Amniotic stem cell (primary cell): ENCODE results near the gene ASPRV1.
"Not testable (repeated sequence)": the region's sequence is repeated elsewhere in the genome, so short reads cannot be mapped to it uniquely, and the experiment has no call there.

Source experiments
- DNase-seq: peaks from one replicate; lab custom pipeline; 2025; lab: John Stamatoyannopoulos, UW

The ASPRV1 gene

GRCh38 chr2:69959425-69959824 lies 2.0 kb downstream of the ASPRV1 start:
- DNase-seq: no peak

- DNase-seq: no peak
Observed at GRCh38 chr2:69958480-69958879, 3.0 kb downstream of the ASPRV1 start.

GRCh38 chr2:69957965-69958364 lies 3.5 kb downstream of the ASPRV1 start:
- no peak for DNase-seq

- DNase-seq: no peak
Observed at GRCh38 chr2:69956475-69956979, 4.9 kb downstream of the ASPRV1 start.

GRCh38 chr2:69955029-69955428 lies 6.4 kb downstream of the ASPRV1 start:
- no peak for DNase-seq

GRCh38 chr2:69954084-69954483 lies 7.3 kb downstream of the ASPRV1 start:
- no peak for DNase-seq

GRCh38 chr2:69952336-69953115 lies 8.9 kb downstream of the ASPRV1 start:
- DNase-seq: no peak

- DNase-seq: not testable (repeated sequence)
Observed at GRCh38 chr2:69950671-69951070, 10.8 kb downstream of the ASPRV1 start.

GRCh38 chr2:69950241-69950640 lies 11.2 kb downstream of the ASPRV1 start:
- DNase-seq: no peak

- DNase-seq: no peak
Observed at GRCh38 chr2:69948963-69949645, 12.3 kb downstream of the ASPRV1 start.

GRCh38 chr2:69948032-69948962 lies 13.1 kb downstream of the ASPRV1 start:
- no peak for DNase-seq

- no peak for DNase-seq
Observed at GRCh38 chr2:69947325-69947931, 14.0 kb downstream of the ASPRV1 start.

- DNase-seq: no peak
Observed at GRCh38 chr2:69946351-69947324, 14.8 kb downstream of the ASPRV1 start.

- no peak for DNase-seq
Observed at GRCh38 chr2:69945941-69946340, 15.5 kb downstream of the ASPRV1 start.

- no peak for DNase-seq
Observed at GRCh38 chr2:69945441-69945840, 16.0 kb downstream of the ASPRV1 start.

- DNase-seq: no peak
Observed at GRCh38 chr2:69944756-69945155, 16.7 kb downstream of the ASPRV1 start.

GRCh38 chr2:69943843-69944525 lies 17.4 kb downstream of the ASPRV1 start:
- no peak for DNase-seq

- DNase-seq: no peak
Observed at GRCh38 chr2:69943000-69943842, 18.2 kb downstream of the ASPRV1 start.

GRCh38 chr2:69940691-69941090 lies 20.7 kb downstream of the ASPRV1 start:
- no peak for DNase-seq
